HG02943 (cell line): ENCODE data around the gene FAM169A.
"Not testable (repeated sequence)": the region's sequence is repeated elsewhere in the genome, so short reads cannot be mapped to it uniquely, and the experiment has no call there.

Experiments used
- ATAC-seq: cut with Tn5 transposase; IDR thresholded peaks from one replicate; pipeline ENCODE4 v1.9.1; 2021; ENCODE audit warnings: mild to moderate bottlenecking, low read depth, moderate library complexity; ENCODE audit not compliant: unreplicated experiment

The FAM169A gene, protein sequence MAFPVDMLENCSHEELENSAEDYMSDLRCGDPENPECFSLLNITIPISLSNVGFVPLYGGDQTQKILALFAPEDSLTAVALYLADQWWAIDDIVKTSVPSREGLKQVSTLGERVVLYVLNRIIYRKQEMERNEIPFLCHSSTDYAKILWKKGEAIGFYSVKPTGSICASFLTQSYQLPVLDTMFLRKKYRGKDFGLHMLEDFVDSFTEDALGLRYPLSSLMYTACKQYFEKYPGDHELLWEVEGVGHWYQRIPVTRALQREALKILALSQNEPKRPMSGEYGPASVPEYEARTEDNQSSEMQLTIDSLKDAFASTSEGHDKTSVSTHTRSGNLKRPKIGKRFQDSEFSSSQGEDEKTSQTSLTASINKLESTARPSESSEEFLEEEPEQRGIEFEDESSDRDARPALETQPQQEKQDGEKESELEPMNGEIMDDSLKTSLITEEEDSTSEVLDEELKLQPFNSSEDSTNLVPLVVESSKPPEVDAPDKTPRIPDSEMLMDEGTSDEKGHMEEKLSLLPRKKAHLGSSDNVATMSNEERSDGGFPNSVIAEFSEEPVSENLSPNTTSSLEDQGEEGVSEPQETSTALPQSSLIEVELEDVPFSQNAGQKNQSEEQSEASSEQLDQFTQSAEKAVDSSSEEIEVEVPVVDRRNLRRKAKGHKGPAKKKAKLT

DNA sequence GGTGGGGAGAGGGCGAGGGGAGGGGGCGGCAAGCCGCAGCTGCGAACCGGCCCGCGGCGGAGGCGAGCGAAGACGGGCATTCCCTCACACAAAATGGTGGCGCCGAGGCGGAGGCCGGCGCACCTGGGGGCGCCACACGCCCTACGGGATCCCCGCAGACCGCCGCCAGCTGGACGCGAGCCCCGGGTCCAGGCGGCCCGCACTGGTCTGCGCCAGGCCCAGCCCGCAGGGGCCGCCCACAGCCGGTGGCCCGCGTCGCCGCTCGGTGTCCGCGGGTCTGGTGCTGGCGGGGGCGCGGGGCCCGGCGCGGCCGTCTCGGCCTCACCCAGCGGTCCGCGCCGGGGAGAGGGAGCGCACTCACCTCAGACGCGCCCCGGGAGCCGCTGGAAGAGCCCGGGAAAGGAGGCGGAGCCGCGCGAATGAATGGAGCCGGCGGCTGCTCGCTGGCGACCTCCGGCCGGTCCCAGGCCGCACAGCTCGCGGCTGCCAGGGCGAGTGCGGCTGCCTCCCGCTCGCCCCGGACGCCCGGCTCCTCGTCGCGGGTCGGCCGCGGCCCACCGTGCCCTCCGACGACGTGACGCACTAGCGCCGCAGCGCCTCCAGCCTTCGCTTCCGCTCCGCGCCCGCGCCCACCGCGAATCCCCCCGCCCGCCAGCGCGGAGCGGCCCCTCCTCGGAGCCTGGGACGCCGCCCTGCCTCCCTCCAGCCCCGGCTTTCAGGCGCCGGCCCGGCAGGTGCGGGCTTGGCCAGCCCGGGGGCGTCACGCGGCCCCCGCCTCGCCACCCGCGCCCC lies at the start of gene FAM169A:
Gene FAM169A (minus strand): TSS at position 584 of the 792 bp plus-strand sequence. CDS start 24,711 bp downstream, outside the sequence.
- ATAC-seq: no peak

DNA sequence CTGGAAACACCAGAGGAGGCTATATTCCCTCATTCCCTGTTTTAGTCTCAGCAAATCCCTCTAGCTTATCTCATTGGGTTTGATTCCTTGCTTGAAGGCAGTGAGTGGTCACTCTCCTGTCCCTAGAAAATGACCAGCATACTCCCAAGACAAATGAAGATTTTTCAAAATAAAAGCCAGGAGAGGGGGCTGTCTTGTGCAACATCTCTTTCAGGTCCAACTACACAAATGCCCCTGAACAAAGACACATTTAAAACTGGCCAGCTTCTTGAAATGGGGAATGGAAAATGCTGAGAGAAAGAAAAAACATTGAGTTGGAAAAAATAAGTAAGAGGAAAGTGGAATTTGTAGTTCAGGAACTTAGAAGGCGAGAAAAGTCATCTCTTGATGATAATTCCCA lies 49.3 kb upstream of the FAM169A start:
- no peak for ATAC-seq

DNA sequence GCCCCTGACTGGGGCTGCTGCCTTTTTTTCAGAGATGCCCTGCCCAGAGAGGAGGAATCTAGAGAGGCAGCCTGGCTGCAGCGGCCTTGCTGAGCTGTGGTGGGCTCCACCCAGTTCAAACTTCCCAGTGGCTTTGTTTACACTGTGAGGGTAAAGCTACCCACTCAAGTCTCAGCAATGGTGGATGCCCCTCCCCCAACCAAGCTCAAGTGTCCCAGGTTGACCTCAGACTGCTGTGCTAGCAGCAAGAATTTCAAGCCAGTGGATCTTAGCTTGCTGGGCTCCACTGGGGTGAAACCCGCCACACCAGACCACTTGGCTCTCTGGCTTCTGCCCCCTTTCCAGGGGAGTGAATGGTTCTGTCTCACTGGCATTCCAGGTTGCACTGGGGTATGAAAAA lies 45.2 kb upstream of the FAM169A start:
- ATAC-seq: not testable (repeated sequence)

DNA sequence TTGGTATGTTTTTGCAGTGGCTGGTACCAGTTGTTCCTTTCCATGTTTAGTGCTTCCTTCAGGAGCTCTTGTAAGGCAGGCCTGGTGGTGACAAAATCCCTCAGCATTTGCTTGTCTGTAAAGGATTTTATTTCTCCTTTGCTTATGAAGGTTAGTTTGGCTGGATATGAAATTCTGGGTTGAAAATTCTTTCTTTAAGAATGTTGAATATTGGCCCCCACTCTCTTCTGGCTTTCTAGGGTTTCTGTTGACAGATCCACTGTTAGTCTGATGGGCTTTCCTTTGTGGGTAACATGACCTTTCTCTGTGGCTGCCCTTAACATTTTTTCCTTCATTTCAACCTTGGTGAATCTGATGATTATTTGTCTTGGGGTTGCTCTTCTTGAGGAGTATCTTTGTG lies 43.7 kb upstream of the FAM169A start:
- ATAC-seq: not testable (repeated sequence)

DNA sequence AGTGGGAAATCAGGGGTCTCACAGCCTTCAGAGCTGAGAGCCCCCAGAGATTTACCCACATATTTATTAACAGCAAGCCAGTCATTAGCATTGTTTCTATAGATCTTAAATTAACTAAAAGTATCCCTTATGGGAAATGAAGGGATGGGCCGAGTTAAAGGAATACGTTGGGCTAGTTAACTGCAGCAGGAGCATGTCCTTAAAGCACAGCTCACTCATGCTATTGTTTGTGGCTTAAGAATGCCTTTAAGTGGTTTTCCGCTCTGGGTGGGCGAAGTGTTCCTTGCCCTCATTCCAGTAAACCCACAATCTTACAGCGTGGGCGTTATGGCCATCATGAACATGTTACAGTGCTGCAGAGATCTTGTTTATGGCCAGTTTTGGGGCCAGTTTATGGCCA lies 42.0 kb upstream of the FAM169A start:
- not testable (repeated sequence) for ATAC-seq

DNA sequence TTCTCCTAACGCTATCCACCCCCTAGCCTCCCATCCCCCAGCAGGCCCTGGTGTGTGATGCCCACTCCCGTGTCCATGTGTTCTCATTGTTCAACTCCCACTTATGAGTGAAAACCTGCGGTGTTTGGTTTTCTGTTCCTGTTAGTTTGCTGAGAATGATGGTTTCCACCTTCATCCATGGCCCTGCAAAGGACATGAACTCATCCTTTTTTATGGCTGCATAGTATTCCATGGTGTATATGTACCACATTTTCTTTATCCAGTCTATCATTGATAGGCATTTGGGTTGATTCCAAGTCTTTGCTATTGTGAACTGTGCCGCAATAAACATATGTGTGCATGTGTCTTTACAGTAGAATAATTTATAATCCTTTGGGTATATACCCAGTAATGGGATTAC lies 38.5 kb upstream of the FAM169A start:
- not testable (repeated sequence) for ATAC-seq

DNA sequence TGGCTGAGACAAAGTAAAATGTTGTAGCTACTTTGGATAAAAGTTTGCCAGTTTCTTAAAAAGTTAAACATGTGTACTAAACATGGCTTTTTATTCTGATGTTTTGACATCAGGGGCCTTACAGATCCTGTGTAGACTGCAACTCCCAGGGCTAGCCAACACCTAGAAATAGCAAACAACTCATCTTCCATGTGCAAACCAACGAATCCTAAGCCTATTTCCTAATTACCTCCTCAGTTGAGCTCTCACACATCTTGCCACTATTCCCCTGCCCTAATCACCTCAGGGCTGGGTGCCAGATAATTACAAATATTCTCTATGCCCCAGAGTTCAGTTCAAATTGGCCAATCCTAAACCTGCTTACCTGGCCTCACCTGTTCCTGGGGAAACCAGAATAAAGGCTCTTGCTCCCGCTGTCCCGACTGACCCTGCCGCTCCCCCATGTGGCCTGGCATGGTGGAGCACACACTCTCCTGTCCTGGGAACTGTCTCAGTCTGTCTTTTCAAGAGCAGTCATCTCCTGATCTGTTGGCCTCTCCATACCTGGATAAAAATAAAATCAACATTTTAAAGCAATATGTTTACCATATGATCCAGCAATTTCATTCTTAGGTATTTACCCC lies 37.1 kb upstream of the FAM169A start:
- no peak for ATAC-seq

DNA sequence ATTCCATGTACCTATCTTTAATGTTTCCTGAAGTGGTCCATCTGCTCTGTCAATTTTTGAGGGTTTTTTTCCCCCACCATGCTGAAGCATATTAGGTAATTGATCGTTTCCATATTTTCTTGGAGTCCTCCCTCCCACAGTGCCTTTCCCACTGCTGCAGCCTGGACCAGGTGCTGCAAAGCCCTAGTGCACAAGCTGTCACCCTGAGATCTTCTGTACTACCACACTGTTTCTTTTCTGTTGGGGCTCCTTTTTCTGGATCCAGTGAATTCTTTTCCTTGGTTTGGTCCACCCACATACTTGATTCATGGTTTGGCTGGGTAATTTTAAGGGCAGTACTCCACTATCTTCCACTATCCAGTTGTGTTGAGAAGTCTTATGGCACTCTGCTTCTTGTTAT lies 30.9 kb upstream of the FAM169A start:
- no peak for ATAC-seq

DNA sequence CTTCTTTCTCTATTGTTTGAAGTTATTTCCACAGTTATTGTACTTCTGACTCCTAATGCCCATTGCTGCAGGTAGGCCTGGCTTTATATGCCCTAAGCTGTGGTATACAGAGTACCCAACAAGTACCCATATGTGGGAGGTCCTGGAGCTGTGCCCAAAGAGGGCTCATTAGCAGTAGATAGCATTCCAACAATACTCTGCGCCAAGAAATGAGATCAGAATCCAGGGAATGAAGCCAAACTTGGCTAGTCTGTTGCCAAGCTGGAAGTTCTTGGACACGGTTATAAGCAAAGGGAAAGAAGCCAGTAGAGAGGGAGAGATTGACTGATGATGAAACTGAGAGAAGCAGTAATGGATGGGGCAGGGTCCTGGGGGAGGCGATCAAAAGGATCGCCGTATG lies 29.7 kb upstream of the FAM169A start:
- ATAC-seq: no peak

DNA sequence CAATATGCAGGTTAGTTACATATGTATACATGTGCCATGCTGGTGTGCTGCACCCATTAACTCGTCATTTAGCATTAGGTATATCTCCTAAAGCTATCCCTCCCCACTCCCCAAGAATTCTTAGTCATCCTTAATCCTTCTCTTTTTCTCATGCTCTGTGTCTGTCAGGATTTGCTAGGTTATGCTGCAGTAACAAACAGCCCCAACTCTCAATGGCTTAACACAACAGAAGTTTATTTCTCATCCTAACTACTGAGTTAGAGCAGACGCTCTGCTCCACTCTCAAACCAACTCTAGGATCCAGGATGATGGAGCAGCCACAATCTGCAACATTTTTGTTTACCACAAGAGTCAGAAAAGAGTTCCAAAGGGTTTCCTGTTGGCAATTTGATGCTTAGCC lies 28.2 kb upstream of the FAM169A start:
- ATAC-seq: no peak

DNA sequence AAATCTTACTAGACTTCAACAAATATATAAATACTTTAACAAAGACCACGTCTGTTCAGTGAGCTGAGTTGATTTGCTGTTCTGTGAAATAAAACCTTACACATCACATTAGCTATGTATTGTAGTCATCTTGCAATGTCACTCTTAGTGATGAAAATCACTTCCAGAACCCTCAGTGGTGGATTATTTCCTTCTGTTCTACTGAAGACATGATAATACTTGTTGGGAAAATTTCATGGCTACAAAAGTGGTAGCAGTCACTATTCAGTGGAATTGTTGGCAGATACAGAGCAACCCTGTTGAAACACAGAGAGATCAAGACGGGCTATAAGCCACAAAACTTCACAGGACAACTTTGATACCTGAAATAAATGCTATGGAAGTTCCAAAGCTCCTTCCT lies 26.7 kb upstream of the FAM169A start:
- ATAC-seq: no peak

DNA sequence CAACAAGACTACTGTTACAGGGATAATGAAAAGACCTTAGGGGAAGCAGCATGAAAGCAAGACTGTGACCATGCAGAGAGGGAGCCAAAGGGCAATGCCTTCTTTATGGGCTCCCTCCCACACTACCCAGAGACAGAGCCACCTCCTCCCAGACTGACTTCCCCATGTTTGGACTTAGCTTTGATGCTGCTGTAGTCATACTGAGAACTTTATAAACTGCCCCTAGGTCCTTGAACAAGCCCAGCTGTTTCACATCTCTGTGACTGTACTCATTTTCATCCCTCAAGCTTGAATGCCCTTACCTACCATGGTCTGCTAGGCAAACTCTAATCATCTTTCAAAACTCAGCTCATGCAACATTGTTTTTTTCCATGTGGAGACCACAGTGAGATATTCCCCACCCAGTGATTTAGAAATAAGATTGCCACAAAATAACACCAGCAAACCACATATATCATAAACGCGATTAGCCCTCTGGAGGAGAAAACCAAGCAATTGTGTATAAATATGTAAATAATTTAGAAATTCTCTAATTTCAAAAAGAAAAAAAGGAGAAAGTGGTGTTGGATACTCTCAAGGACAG lies 23.4 kb upstream of the FAM169A start:
- no peak for ATAC-seq

DNA sequence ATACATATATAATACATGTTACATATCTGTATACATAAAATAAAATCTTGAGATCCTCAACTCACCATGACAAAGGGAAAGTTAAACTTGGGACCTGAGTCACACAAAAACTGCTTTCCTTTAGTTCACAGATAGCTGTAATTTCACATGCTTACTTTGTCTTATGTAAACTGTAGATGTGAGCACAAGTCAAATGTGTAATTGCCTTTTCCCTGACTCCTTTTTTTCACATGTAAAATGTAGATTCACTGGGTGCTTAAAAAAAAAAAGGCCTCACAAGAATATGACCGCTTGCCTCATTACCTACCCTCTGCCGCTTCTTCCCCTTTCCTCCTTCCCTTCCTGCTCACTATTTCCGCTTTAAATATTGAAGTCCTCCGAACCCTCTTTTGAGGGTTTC lies 21.9 kb upstream of the FAM169A start:
- no peak for ATAC-seq

DNA sequence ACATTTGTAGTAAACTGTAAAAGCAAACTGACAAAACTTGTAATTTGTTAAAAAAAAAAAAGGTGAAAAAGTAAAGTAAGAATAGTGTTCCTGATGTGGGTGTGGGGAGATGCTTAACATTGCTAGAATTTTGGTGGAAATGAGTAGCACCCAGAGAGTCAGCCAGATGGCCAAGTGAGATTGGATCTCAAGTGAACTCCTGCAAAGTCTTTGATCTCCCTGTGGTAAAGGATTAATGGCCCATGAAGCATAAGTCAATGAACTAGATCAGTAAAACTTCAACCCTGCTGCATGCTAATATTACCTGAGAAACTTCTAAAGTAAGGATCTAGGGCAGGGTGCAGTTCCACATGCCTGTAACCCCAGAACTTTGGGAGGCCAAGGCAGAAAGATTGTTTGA lies 19.0 kb upstream of the FAM169A start:
- no peak for ATAC-seq

DNA sequence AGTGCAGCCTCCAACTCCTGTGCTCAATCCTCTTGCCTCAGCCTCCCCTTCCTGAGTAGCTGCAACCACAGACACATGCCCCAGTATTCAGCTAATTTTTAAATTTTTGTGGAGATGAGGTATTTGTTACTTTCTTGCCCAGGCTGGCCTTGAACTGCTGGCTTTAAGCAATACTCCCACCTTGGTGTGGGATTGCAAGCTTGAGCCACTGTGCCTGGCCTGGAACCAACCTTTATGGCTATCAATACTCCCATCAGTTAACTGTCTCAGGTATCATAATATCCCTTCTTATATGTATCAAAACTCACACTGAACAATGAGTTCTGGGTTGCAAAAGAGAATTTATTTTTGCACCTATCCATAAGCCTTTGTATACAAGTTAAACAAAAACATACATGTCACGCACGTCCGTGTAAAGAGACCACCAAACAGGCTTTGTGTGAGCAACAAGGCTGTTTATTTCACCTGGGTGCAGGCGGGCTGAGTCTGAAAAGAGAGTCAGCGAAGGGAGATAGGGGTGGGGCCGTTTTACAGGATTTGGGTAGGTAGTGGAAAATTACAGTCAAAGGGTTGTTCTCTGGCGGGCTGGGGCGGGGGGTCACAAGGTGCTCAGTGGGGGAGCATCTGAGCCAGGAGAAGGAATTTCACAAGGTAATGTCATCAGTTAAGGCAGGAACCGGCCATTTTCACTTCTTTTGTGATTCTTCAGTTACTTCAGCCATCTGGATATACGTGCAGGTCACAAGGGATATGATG lies 16.4 kb upstream of the FAM169A start:
- ATAC-seq: not testable (repeated sequence)

DNA sequence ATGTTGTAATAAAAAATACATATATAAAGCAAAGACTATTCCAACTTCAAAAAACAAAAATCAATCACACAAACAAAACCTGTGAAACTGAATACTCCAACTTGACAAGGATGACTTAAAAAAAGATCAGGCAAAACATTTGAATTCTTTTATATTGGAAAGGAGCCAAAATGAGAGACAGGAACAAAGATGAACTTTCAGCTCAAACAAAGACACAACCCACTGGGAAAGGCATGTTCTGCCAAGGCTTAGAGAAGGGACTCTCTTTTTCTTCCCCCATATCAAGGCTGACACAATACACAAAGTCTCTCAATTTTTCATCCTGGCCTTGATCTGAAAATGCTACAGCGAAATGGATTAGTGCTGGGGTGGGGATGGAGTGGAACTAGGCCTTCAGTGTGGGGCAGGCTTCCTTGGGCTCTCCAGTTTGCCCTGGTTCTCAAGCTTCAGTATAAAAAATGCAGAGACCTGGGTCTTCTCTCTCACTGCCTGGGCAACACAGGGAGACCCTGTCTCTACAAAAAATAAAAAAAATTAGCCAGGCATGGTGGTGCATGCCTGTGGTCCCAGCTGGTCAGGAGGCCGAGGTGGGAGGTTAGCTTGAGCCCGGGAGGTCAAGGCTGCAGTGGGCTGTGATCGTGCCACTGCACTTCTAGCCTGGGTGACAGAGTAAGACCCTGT lies 11.6 kb upstream of the FAM169A start:
- no peak for ATAC-seq

DNA sequence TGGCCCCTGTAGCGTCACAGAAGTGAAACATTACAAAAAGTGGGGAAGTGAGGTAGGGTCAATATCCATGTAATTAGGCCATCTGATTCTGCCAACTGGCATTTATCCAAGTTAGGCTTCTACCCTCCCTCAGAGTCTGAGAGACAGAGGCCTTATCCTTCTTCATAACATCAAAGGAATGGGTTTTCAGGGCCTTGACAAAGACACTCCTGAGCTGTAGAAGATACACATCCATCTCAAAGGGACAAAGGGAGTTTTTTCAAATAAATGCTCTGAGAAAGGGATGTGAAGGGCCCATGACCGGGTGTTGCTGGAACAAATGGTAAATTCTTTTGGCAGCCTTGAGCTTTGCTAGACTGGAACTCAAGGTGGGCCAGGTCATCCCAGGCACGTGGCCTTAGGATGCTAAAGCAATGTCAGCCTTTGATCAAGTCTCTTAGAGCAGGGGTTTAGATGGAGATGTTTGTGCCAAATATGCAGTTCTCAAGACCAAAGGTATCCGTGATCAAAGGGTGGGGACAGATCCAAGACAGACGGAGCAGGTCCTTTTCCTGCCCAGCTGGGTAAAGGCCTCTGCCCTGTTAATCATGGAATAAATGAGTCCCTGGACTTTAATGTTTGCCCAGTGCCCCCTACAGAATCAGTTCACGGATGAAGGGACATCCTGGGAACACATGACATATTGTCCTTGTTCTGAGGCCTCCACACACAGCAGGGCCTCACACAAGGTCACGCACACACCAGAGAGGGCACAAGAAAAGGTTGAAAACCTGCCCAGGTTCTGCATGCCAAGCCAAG lies 10.0 kb upstream of the FAM169A start:
- no peak for ATAC-seq

DNA sequence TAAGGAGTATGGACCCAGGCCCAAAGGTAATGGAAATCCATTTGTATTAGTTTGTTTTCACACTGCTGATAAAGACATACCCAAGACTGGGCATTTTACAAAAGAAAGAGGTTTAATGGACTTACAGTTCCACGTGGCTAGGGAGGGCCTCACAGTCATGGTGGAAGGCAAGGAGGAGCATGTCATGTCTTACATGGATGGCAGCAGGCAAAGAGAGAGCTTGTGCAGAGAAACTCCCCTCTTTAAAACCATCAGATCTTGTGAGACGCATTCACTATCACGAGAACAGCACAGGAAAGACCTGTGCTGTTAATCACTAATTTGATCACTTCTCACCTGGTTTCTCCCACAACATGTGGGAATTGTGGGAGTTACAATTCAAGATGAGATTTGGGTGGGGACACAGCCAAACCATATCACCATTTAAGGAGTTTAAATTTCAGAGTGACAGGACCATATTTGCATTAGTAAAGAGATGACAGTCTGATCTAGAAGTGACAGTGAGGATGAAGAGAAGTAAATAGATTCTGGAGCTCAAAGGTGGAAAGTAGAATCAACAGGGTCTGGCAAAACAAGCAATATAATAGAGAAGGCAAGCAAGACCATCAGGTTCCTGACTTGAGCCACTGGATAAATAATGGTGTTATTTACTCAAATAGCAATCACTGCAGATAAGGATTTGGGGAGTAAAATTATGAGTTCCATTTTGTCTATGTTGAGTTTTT lies 7.5 kb upstream of the FAM169A start:
- ATAC-seq: no peak
